ENCODE results near the gene RAP2B.

- TF ChIP-seq CTCF (IDR thresholded peaks at IDR 0.05 in 4 of 5, conservative IDR thresholded peaks at IDR 0.05 in 1 of 5): no peak
- no peak for TF ChIP-seq POLR2A (IDR thresholded peaks at IDR 0.05)
These were observed 11.1 kb downstream of the RAP2B start for GRCh38 chr3:153172796-153173757.

Data from gastrocnemius medialis (tissue), 4 donors.